Kidney epithelial cell (primary cell): Measurements from ENCODE around the gene ZZZ3. TPM values are rescaled to one million over a fixed set of nuclear protein-coding genes. Genes with fewer than 3 reads are reported as not detected.

Source experiments
- DNase-seq: peaks from one replicate; pipeline ENCODE4 v3.0.0-alpha.2; 2010; ENCODE audit warnings: low read depth
- H3K27me3 ChIP-seq: 2 replicates; pipeline ENCODE4 v1.6.0; 2011; ENCODE audit warnings: low read length; ENCODE audit not compliant: control insufficient read depth, insufficient read depth
- H3K36me3 ChIP-seq: 2 replicates; pipeline ENCODE4 v1.5.1; 2011; ENCODE audit warnings: low read length; ENCODE audit not compliant: control insufficient read depth, insufficient read depth
- H3K4me3 ChIP-seq: 2 replicates; pipeline ENCODE4 v1.5.1; 2011; ENCODE audit warnings: low read depth, mild to moderate bottlenecking, control low read depth, low read length
- CTCF ChIP-seq: IDR thresholded peaks from 2 replicates; pipeline ENCODE4 v1.5.1; 2011; ENCODE audit warnings: mild to moderate bottlenecking, moderate library complexity, low read length, control low read depth, inconsistent platforms; ENCODE audit not compliant: insufficient read depth, poor library complexity, severe bottlenecking
- total RNA-seq: library from RNA; depleted of rRNA; stranded (reverse); fragments of >200 nt; gene quantifications from 2 replicates; pipeline ENCODE4 v1.2.3, GENCODE V29; 2015

Gene ZZZ3
- total RNA-seq, 1 donor from 2014 or later, result 71.9 TPM

GRCh38 chr1:77673716-77674355, 8.6 kb downstream of the ZZZ3 start:
- Histone ChIP-seq H3K4me3 (no peak overlapping the region), H3K27me3 (no peaks in the 10 kb centered on the region), H3K36me3 (no peaks in the 10 kb centered on the region)
- DNase-seq, result no peak
- TF ChIP-seq CTCF, result no peak

GRCh38 chr1:77673030-77673429, 9.4 kb downstream of the ZZZ3 start:
- no peak for DNase-seq
- H3K27me3 ChIP-seq, result no peaks in the 10 kb centered on the region
- H3K36me3 ChIP-seq, result no peaks in the 10 kb centered on the region
- no peak for TF ChIP-seq CTCF
- H3K4me3 ChIP-seq, result no peak overlapping the region

GRCh38 chr1:77672374-77672773, 10.1 kb downstream of the ZZZ3 start:
- DNase-seq, result no peak
- Histone ChIP-seq H3K4me3 (no peak overlapping the region), H3K36me3 (no peaks in the 10 kb centered on the region), H3K27me3 (no peaks in the 10 kb centered on the region)
- TF ChIP-seq CTCF, result no peak

- no peaks in the 10 kb centered on the region for H3K27me3 ChIP-seq
- TF ChIP-seq CTCF, result no peak
- no peak overlapping the region for H3K4me3 ChIP-seq
- no peaks in the 10 kb centered on the region for H3K36me3 ChIP-seq
- DNase-seq, result peak; percentile 4
Observed at GRCh38 chr1:77671836-77672235, 10.6 kb downstream of the ZZZ3 start.

GRCh38 chr1:77670330-77670729, 12.1 kb downstream of the ZZZ3 start:
- DNase-seq, result no peak
- H3K4me3 ChIP-seq, result no peak overlapping the region
- TF ChIP-seq CTCF, result no peak

GRCh38 chr1:77668924-77669449, 13.5 kb downstream of the ZZZ3 start:
- Histone ChIP-seq H3K4me3 (no peak overlapping the region), H3K36me3 (no peaks in the 10 kb centered on the region), H3K27me3 (no peaks in the 10 kb centered on the region)
- TF ChIP-seq CTCF, result no peak
- no peak for DNase-seq

More at GRCh38 chr1:77670330-77670729, 12.1 kb downstream of the ZZZ3 start:
- H3K27me3 ChIP-seq, result no peaks in the 10 kb centered on the region
- H3K36me3 ChIP-seq, result no peaks in the 10 kb centered on the region
